ENCODE measurements around the gene WDR37. TPM values are rescaled to one million over a fixed set of nuclear protein-coding genes. Genes with fewer than 3 reads are reported as not detected.
"Not testable (repeated sequence)": the region's sequence is repeated elsewhere in the genome, so short reads cannot be mapped to it uniquely, and the experiment has no call there.

Gene WDR37
- total RNA-seq, 1 experiment from 2014 or later, result 8.7 TPM

DNA sequence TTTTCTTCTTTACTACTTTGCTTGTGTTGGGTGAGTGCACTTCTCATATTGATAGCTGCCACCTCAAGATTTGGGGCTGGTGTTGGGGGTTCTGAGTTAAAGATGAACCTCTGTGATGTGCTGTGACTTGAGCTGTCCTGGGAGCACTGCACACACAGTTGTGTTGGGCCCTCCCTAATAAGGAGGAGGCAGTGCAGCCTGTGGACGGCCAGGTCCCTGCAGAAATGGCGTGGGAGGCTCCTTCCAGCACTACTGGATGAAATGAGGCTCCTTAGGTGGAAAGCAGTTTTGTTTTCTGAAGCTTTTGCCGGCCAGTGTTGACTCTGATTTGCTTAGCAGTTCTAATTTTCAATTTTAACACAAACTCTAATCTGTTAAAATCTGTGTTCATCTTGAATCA lies 44.0 kb downstream of the WDR37 start:
- in situ Hi-C loops (cut with HindIII; ENCODE audit: low sequenced_read_pairs), result no loop called here
- DNase-seq (ENCODE audit: low spot score), result no peak

DNA sequence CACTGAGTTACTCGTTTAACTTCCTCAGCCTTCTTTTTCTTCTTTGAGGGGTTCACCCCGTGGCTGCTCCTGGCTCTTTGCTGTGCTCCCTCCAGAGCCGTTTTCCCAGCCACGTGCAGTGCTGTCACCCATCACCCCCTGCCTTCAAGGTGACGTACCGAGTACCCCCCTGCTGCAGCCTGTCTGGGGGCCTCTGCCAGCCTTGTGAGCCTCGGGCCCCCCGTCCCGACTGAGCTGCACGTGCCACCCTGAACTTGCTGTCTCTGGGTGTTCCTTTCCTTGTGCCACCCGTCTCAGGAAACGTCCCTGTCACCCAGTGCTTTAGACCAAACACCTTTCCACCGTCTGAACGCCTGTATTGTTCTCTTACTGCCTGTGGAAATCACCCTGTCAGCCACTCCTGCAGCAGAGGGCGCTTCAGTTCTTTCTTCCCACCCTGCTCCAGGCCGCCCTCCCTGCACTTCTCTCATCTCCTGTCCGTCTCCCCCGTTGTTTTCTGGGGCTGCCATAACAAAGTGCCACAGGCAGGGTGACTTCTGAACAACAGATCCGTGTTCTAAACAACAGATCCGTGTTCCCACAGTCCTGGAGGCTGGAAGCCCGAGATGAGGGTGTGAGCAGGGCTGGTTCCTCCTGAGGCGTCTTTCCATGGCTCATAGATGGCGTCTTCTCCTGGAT lies 44.6 kb downstream of the WDR37 start:
- no peak for DNase-seq (ENCODE audit: low spot score)
- in situ Hi-C loops (cut with HindIII; ENCODE audit: low sequenced_read_pairs), result no loop called here

DNA sequence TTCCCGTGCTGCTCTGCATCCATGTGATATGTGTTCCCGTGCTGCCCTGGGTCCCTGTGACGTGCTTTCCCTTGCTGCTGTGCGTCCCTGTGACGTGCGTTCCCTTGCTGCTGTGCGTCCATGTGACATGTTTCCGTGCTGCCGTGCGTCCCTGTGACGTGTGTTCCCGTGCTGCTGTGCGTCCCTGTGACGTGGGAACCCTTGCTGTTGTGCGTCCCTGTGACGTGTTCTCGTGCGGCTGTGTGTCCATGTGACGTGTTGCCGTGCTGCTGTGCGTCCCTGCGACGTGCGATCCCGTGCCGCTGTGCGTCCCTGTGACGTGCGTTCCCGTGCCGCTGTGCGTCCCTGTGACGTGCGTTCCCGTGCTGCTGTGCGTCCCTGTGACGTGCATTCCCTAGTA lies 45.8 kb downstream of the WDR37 start:
- in situ Hi-C loops (cut with HindIII; ENCODE audit: low sequenced_read_pairs), result no loop called here
- DNase-seq (ENCODE audit: low spot score), result no peak

DNA sequence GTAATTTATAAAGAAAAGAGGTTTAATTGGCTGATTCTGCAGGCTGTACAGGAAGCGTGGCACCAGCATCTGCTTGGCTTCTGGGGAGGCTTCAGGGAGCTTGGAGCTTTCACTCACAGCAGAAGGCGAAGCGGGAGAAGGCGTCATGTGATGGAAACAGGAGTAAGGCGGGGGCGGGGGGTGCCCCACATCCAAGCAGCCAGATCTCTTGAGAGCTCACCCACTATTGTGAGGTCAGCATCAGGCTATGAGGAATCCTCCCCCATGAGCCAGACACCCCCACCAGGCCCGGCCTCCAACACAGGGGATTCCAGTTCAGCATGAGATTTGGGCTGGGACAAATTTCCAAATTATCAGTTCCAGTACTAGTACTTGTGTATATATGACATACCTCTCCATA lies 46.2 kb downstream of the WDR37 start:
- in situ Hi-C loops (cut with HindIII; ENCODE audit: low sequenced_read_pairs), result no loop called here
- DNase-seq (ENCODE audit: low spot score), result no peak

- in situ Hi-C loops (cut with HindIII; ENCODE audit: low sequenced_read_pairs), result no loop called here
- DNase-seq (ENCODE audit: low spot score), result no peak
Measured at GRCh38 chr10:1102831-1103230, 46.6 kb downstream of the WDR37 start.

GRCh38 chr10:1103551-1103950 lies 47.4 kb downstream of the WDR37 start:
- in situ Hi-C loops (cut with HindIII; ENCODE audit: low sequenced_read_pairs), result no loop called here
- no peak for DNase-seq (ENCODE audit: low spot score)

- no peak for DNase-seq (ENCODE audit: low spot score)
- in situ Hi-C loops (cut with HindIII; ENCODE audit: low sequenced_read_pairs), result no loop called here
Measured at GRCh38 chr10:1104971-1105370, 48.8 kb downstream of the WDR37 start.

DNA sequence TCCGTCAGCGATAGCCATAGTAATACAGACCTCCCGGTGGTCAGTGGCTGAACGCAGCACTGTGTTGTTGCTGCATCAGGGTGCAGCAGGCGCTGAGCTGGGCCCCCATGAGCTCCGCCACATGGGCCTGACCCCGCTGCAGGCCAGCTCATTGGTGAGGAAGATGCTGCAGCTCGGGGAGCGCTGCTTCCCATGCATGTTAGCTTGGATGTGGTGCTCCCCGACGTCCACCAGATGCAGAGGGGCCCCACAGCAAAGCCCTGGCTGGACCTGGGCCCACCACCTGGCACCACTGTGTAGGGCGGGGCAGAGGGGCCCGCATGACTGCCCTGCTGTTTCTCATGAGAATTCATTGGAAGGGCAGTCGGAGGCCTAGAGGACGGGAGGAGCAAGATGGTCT lies 50.8 kb downstream of the WDR37 start:
- no peak for DNase-seq (ENCODE audit: low spot score)
- in situ Hi-C loops (cut with HindIII; ENCODE audit: low sequenced_read_pairs), result no loop called here

DNA sequence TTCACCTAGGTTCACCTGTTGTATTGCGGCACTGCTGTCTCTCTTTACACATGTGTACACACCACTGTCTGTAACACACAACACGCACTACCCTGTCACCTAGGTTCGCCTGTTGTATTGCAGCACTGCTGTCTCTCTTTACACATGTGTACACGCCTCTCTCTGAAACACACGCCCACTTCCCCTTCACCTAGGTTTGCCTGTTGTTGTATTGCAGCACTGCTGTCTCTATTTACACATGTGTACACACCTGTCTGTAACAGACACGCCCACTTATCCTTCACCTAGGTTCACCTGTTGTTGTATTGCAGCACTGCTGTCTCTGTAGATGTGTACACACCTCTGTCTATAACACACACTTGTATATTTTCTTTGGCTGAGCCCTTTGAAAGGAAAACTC lies 51.5 kb downstream of the WDR37 start:
- in situ Hi-C loops (cut with HindIII; ENCODE audit: low sequenced_read_pairs), result no loop called here
- DNase-seq (ENCODE audit: low spot score), result no peak

GRCh38 chr10:1109795-1110673 lies 53.8 kb downstream of the WDR37 start:
- in situ Hi-C loops (cut with HindIII; ENCODE audit: low sequenced_read_pairs), result no loop called here
- DNase-seq (ENCODE audit: low spot score), result peak; percentile 59

DNA sequence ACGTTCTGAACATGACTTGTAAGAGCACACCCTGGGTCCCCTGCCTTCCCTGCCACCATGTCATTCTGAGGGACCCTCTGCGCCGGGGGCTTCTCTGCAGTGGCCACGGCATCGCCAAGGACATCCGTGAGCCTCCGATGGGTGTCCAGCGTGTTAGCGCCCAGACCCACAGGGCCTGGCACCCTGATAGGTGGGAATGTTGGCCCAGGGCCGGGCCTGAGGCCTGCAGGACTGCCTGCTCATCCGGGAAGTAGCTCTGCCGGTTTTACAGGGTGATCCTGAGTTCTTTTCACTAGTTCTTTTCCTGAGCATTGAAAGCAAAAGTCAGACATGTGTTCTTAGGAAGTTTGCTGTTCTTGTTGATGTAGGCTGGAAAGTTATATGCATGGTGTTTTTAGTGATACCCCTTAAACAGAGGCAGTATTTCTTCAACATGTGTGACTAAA lies 54.5 kb downstream of the WDR37 start:
- DNase-seq (ENCODE audit: low spot score), result no peak
- in situ Hi-C loops (cut with HindIII; ENCODE audit: low sequenced_read_pairs), result no loop called here

DNA sequence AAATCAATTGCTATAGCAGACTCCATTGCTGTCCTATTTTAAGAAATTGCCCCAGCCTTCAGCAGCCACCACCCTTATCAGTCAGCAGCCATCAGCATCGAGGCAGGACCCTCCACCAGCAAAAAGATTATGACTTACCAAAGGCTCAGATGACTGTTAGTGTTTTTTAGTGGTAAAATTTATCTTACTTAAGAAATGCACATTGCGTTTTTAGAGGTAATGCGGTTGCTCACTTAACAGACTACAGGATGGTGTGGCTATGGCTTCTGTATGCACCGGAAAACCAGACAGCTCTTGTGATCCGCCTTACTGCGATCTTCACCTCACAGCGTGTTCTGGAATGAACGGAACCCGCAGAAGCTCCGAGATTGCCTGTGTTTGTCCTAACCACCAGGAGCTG lies 58.1 kb downstream of the WDR37 start:
- no peak for DNase-seq (ENCODE audit: low spot score)
- in situ Hi-C loops (cut with HindIII; ENCODE audit: low sequenced_read_pairs), result no loop called here

DNA sequence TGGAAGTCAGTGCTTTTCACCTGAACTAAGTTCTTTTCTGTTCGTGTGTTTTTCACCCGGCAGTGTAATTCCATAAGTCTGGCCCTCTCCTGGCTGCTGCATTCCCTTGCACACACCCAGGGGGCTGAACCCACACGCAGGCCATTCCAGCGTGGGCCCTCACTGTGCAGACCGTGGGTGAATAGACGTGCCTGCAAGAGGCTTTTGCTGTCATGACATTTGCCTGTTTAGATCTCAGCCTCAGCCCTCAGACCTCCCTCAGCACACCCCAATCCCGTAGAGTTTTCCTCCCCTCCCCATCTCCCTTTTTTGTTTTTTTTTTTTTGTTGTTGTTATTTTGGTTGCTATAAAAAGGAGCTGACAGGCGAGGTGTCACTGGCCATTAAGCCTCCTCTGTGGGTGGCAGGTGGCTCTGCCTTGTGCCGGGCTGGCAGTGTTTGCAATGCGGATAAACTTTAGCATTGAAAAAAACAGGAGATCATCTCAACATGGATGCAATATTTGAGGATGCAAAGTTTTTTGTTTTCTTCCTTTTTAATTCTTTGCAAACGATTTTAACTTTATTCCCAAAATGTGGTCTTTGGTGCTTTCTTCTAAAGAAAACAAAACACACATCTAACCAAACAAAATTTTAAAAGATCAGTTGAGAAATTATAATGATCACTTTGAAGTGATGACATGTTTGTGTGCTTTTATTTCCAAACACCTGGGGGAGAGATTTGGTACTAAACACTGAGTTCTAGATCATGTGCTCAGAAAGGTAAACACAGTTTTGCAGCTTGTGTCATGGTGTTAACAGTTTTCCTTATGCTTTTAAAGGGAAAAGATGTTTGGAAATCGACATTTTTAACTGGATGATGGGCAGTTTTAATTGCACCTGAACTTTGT lies 58.8 kb downstream of the WDR37 start:
- DNase-seq (ENCODE audit: low spot score), result peak; percentile 79
- in situ Hi-C loops (cut with HindIII; ENCODE audit: low sequenced_read_pairs), result no loop called here

- DNase-seq (ENCODE audit: low spot score), result peak; percentile 39
- in situ Hi-C loops (cut with HindIII; ENCODE audit: low sequenced_read_pairs), result no loop called here
Measured at GRCh38 chr10:1115607-1115955, 59.4 kb downstream of the WDR37 start.

- DNase-seq (ENCODE audit: low spot score), result no peak
- in situ Hi-C loops (cut with HindIII; ENCODE audit: low sequenced_read_pairs), result no loop called here
Measured at GRCh38 chr10:1116051-1116450, 59.9 kb downstream of the WDR37 start.

GRCh38 chr10:1116696-1117280 lies 60.6 kb downstream of the WDR37 start:
- in situ Hi-C loops (cut with HindIII; ENCODE audit: low sequenced_read_pairs), result no loop called here
- no peak for DNase-seq (ENCODE audit: low spot score)

DNA sequence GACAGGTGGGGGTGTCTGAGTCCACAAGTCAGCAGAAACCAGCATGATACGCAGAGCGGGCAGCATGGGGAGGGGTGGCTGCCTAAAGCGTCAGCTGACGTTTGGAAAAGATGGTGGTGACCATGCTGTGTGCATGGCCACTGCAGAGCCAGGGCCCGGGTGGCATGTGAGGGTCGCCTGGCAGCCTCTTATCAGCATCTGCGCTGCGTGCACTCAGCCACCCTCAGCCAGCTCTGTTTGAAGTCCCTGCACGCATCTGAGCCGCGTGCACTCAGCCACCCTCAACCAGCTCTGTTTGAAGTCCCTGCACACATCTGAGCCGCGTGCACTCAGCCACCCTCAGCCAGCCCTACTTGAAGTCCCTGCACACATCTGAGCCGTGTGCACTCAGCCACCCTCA lies 61.5 kb downstream of the WDR37 start:
- in situ Hi-C loops (cut with HindIII; ENCODE audit: low sequenced_read_pairs), result no loop called here
- no peak for DNase-seq (ENCODE audit: low spot score)

- in situ Hi-C loops (cut with HindIII; ENCODE audit: low sequenced_read_pairs); DNase-seq (ENCODE audit: low spot score): not testable (repeated sequence)
Measured at GRCh38 chr10:1118318-1118717, 62.1 kb downstream of the WDR37 start.

DNA sequence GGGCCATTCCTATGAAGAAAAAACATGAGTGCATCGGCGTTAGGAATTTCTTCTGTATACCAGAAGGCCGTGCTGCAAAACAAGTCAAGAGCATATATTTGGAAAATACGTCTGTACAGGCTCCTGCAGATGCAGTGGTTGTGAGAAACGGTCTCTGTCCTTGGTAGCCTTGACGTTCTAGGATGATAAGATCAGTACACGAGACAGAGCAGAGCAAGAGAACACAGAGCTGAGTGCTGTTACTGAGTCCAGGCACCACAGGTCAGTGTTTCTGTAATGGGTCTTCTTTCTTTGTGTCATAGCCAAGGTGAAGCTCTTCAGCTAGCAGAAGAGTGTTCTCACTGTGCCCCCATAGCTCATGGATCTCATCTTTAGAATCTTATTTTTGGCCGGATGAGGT lies 62.8 kb downstream of the WDR37 start:
- DNase-seq (ENCODE audit: low spot score), result no peak
- in situ Hi-C loops (cut with HindIII; ENCODE audit: low sequenced_read_pairs), result no loop called here

Measured in G401 (cell line).